ENCODE data around the gene RYR2.

- no peak for TF ChIP-seq CTCF (conservative IDR thresholded peaks at IDR 0.05; ENCODE audit: low read length)
- no peak for TF ChIP-seq EZH2phosphoT487 (IDR thresholded peaks at IDR 0.05; ENCODE audit: borderline replicate concordance, low read depth, low read length)
Measured at GRCh38 chr1:237838320-237838719, 796.3 kb downstream of the RYR2 start.
